Medulla oblongata (tissue), 1 donor: Measurements from ENCODE around the gene SLC28A2.
"Not testable (repeated sequence)": the region's sequence is repeated elsewhere in the genome, so short reads cannot be mapped to it uniquely, and the experiment has no call there.

Source experiments
- DNase-seq: peaks from one replicate; pipeline ENCODE4 v3.0.0-alpha.2; 2015; ENCODE audit errors: extremely low spot score

SLC28A2 gene, protein sequence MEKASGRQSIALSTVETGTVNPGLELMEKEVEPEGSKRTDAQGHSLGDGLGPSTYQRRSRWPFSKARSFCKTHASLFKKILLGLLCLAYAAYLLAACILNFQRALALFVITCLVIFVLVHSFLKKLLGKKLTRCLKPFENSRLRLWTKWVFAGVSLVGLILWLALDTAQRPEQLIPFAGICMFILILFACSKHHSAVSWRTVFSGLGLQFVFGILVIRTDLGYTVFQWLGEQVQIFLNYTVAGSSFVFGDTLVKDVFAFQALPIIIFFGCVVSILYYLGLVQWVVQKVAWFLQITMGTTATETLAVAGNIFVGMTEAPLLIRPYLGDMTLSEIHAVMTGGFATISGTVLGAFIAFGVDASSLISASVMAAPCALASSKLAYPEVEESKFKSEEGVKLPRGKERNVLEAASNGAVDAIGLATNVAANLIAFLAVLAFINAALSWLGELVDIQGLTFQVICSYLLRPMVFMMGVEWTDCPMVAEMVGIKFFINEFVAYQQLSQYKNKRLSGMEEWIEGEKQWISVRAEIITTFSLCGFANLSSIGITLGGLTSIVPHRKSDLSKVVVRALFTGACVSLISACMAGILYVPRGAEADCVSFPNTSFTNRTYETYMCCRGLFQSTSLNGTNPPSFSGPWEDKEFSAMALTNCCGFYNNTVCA

DNA sequence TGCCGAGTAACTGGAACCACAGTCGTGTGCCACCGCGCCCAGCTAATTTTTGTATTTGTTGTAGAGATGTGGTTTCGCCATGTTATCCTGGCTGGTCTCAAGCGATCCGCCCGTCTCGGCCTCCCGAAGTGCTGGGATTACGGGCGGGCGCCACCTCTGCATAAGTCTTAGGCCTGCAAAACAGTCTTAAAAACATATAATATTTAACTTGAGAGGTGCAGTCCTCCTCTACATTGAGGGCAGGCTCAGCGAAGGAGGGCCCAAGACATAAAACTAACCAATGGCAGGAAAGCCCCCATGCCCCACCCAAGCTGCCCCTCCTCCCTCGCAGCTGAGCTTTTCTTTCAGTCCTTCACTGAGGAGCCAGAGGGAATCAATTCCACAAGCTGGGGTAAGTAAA is at the start of gene SLC28A2:
TSS of gene SLC28A2 (plus strand) at position 347 of the 400 bp plus-strand sequence. CDS start 982 bp downstream, outside the sequence.
- no peak for DNase-seq

DNA sequence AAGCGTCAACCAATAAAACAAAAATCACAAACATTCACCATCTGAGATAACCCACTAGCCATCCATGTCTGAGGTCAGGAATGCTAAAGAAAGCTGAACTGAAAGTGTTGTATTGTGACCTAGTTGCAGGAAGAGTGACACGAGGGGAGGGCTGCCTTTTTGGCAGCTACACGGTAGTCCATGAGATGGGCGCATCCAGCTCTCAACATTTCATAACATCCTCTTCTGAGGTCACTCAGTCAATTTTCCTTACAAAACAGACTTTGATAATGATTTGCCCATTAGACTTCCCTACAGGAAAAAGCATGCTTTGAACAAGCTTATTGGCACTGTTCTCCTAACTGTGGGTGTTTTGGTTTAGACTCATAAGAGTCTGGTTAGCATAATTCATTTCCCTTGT is 48.9 kb upstream of the SLC28A2 start:
- peak; percentile 33 for DNase-seq

DNA sequence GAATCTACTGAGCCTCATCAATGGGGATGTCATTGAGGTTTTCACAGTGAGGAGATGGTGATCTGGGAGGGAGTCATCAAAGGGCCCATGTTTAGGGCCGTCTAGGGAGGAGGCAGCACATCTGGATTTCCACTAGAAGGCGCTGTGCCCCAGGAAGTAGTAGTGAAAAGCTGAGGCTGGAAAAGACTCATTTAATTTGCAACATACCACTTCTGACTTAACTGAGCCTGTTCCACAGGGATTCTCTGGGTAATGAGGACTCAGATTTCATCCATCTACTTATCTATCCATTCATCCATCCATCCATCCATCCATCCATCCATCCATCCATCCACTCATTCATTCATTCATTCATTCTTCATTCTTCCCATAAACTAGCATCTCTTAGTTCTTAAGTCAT is 46.8 kb upstream of the SLC28A2 start:
- peak; percentile 81 for DNase-seq

DNA sequence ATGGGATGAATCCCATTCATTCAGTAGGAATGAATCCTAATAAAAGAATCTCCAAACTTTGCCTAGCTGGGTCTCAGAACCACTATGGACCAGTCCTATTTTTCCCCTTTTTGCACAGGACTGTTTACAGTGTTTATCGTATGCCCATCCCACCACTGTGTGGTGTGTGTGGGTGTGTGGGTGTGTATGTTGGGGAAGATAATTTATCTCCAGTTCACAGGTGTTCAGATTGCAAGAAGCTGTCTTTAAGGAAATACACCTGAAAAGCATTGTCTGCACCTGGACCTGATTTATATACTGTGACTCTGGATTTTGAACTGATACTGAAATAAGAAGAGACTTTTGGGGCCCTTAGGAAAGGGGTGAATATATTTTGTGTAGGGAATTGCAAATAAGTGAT is 39.5 kb upstream of the SLC28A2 start:
- DNase-seq: no peak

DNA sequence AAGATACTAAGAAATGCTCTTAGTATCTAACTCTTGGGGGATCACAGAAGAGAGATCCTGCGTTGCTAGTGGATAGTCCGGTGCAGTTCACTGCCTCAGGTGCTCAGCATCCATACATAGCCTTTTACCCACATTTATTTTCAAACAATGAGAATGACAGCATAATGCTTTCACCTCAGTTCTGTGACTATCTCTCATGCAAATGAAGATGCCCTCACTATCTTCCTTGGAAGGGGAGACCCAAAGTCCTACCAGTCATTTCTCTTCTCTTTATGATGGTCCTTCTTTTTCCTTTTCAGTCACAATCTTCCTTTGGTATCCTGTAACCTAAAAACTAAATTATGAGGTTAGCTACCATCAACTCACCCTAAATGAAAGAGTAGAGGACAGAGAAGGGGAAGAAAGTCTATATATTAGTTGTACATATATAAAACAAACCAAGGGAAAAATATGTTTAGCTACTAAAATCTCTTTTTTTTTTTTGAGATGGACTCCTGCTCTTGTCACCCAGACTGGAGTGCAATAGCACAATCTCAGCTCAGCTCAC is 30.9 kb upstream of the SLC28A2 start:
- DNase-seq: no peak

DNA sequence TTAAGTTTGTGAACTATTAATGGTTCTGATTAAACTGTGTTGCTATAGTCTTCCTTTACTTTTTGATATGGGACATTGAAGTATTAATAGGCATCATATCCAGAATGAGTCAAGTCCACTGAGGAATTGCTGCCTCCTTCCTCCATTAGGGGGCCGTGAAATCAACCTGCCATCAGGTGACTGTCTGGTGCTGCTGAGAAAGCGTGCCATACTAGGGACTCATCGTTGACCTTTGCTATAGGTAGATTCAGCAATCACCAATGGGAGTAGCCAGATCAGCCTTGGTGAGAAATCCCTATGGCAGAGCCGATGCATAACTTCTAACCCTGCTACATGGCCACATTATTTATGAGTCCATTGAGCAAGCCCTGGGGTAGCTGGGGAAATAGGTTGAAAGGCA is 30.1 kb upstream of the SLC28A2 start:
- no peak for DNase-seq

DNA sequence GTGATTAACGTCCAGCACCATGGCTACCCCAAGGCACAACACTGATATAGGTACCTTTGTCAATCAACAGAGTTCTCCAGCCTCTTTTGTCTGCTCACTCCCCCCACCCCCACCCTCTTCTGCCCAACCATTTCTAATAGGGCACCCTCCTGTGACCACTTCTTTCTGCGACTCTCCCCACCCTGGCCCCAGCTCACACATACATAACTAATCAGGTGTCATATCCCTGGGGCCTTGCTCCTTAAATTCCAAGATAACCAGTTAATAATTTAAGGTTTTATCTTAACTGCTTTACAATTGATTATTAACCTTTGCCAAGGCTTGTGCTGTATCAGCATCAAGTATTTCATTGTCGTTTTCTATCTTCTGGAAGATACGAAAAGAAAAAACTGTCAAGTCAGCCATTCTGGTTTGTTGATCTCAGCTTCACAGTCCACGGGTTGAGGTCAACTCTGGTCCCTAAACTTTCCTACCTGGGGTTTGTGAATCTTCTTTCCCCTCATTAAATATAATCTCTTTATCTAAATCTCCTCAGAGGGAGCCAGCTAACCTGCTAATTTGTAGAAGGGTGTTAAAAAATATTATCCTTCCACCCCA is 27.3 kb upstream of the SLC28A2 start:
- no peak for DNase-seq

DNA sequence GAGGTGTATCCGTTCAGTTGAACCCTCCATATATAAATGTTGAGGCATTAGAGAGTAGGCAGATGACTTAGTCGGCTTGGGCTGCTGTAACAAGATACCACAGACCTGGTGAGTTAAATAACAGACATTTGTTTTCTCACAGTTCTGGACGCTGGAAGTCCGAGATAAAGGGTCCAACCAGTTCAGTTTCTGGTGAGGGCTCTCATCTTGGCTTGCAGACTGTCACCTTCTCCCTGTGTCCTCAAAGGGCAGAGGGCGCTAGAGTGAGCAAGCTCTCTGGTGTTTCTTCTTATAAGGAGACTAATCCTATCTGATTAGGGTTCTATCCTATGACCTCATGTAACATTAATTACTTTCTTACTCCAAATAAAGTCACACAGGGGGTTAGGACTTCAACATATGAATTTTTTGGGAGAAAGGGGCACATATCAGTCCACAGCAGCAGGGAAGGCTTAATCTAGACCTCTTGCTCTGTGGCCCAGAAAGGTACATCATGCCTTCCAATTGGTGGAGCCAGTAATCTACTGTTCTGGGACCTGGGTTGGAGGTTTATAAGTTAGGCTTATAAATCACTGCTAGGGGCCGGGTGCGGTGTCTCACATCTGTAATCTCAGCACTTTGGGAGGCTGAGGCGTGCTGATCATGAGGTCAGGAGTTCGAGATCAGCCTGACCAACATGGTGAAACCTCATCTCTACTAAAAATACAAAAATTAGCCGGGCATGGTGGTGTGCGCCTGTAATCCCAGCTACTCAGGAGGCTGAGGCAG is 26.3 kb upstream of the SLC28A2 start:
- no peak for DNase-seq

DNA sequence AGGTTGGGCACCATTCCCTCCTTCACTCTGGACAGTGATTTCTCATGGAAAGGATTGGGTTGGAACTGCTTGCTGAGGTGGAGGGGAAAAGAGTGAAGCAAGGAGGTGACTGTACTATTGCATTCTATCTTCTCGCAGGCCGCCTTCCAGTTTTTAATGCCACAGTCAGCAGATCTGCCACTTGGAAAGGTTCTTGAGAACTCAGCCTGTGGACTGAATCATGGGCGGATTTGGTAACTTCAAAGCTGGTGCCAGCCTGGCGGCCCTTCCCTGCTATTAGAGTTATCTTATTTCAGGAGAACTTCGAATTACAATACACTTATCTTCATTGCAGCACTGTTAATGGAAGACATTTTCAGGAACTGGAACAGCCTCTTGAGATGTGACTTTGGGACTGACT is 23.1 kb upstream of the SLC28A2 start:
- no peak for DNase-seq

DNA sequence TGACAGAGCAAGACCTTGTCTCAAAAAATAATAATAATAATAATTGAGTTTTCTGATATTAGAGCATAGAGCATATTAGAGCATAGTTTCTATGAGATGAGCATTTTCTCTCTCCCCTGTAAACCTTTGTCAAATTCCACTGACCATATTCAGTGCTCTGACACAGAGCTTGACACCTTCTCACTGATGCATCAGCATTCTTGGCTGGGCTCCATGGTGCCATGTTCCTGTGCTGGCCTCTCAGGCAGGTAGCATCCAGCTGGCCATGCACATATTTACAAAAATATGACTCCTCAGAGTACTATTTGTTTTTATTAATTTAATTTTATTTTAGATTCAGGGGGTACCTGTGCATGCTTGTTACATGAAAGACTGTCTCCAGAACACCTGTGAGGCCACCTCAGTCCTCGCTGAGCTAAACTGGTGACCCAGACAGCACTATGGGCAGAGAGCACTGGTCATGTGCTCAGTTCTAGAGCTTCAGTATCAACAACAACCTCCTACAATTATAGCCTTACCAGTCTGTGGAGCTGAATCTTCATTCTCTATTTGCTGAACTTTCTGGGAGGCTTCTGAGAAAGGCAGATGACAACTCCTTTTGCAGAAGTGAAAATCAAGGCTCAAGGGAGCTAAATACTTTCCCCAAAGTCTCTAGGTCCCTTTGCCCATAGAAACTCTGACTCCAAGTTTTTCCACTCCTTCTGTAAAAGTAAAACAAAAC is 21.6 kb upstream of the SLC28A2 start:
- peak; percentile 4 for DNase-seq

DNA sequence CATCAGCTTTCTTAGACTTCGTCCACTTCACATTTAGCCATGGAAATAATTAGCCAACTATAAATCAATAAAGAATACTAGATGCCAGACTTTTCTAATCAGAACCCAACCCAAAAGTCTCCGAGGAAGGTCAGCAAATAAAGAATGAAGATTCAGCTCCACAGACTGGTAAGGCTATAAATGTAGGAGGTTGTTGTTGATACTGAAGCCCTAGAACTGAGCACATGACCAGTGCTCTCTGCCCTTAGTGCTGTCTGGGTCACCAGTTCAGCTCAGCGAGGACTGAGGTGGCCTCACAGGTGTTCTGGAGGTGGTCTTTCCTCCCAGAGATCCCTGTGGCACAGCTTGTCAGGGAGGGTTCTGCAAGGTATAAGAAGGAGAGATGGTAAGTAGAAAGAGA is 20.9 kb upstream of the SLC28A2 start:
- DNase-seq: no peak

DNA sequence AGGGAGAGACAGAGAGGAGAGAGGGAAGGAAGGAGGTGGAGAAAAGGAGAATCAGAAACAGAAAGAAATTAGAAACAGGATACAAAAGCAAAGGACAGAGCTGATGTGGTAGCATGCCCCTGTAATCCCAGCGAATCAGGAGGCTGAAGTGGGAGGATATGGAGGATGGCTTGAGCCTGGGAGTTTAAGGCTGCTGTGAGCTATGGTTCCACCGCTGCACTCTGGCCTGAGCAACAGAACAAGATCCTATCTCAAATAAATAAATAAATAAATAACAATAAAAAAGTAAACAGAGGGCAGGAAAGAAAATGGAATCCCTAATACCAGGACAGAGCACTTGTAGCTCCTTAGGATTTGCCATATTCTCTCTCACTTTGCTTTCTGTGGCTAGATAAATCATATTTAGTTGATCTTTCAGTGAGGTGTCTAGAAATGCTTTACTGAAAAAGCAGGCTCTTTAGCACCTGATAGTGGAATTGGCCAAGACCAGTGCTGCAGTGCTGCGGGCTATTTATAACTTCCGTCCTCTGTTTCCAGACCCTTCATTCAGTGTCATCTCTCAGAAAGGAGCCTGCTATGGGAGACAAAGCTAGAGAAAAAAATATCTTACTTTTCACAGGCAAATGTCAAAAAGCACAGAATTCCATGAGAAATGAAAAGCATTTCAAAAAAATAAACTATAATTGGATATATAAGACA is 20.0 kb upstream of the SLC28A2 start:
- no peak for DNase-seq

DNA sequence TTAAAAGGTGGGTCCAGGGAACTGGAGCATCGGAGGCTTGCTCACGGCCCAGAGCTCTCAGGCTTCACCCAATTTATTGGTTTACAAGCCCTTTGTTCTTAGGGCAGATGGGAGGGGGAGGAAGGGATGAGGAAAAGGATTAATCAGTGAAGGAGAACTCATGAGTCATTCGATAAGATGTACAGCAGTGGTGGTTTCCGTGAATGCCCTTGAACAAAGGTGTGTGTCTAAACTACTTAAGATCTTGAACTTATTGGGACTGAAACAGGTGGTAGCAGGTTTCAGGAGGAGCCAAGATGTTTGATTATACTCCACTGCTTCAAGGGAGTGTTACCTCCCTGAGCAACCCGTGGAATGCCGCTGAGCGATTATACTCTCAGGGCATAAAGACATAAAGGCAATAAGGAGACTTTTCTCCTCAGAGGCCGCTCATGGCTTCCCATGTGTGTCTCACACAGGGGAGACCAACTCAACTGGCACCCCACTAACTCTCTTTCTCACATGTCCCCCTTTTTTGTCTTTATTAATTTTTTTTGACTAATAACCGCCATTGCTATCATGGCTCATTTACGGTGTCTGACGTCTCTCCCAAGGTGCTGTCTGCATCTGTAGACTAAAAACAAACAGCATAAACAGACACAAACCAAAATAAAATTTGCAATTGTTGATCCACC is 17.3 kb upstream of the SLC28A2 start:
- DNase-seq: no peak

DNA sequence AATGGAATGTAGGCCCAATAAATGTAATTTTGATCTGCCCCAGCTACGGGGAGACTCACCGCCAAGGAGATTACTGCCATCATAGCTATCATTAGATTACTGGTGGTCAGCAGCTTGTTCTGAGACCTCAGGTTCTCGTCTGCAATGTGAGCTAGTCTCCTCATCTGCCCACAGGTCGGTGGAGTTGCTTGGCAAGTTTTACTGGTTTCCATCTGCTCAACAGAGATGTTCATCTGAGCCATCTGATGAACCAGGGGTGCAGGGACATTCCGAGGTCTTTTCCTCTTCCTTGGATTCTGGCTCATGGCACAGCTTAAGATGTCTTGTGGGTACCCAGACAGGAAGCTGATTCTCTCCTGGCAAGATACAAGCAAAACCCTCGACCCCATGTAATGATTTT is 15.2 kb upstream of the SLC28A2 start:
- not testable (repeated sequence) for DNase-seq

DNA sequence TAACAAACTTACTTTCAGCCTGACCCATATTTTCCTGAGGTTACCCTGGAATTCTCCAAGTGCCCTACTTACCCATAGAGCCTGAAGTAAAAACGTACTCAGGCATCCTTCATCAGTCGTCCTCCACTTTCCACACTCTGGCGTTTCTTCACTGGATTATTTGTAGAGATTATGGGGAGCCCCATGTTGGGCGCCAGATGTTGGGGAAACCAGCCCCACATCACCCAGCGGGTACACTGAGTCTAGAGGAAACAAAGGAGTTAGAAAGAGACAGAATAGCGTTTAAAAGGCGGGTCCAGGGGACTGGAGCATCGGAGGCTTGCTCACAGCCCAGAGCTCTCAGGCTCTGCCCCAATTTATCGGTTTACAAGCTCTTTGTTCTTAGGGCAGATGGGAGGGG is 9.7 kb upstream of the SLC28A2 start:
- DNase-seq: no peak

DNA sequence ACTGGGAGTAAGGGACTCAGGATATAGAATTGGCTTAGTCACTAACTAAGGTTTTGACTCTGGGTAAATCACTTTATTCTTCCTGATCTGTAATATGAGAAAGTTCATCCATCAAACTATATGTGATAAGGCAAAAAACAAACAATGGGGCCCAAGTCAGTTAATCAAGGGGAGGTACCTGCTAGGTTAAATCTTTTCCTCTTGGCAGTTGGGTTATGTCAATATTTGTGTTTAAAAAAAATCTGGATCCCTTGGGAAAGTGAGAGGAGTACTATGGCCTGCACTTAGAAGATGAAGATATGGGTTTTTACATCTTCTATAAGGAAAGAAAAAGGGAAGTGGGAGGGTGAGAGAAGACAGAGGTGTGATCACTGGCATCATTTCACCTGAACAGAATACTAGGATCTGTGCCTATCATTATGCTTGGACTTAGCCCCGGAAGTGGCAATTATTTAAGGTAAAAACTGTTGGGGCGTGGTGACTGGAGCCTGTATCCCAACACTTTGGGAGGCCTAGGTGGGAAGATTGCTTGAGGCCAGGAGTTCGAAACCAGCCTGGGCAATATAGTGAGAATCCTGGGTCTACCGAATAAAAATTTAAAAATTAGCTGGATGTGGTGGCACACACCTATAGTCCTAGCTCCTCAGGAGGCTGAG is 2.8 kb upstream of the SLC28A2 start:
- no peak for DNase-seq

DNA sequence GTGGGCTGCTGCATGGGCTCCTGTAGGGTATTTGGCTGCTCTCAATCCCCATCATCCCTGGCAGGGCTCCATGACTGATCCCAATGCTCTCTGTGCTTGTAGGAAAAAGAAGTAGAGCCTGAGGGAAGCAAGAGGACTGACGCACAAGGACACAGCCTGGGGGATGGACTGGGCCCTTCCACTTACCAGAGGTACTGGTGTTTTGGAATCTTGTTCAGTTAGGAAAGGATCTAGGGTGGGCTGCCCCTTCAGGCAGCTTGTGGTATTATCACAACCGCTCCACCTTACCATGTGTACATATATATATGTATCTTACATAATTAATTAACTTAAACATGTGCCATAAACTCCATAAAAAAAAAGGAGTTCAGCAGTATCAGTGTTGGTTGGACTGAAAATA is 1.3 kb downstream of the SLC28A2 start:
- DNase-seq: no peak

DNA sequence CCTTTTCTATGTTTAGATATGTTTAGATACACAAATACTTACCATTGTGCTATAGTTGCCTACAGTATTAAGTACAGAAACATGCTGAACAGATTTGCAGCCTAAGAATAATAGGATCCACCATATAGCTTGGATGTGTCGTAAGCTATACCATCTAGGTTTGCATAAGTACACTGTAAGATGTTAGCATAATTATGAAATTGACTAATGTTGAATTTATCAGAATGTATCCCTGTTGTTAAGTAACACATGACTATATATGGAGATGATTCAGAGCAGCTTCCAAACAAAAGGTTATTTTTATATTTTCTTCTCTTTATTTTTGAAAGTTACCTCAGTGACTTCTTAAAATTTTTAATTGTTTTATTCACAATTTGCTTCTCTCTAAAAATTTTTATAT is 2.4 kb downstream of the SLC28A2 start:
- no peak for DNase-seq

DNA sequence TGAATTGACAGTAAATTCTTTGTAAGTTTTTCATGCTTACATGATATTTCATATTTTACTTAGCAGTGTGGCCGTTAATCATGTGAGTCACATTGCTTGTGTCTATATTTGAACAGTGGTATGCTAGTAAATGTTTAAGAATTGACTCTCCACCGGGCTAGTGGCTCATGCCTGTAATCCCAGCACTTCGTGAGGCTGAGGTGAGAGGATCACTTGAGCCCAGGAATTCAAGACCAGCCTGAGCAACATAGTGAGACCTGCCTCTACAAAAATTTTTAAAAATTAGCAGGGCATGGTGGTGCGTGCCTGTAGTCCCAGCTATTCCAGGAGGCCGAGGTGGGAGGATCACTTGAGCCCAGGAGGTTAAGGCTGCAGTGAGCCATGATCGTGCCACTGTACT is 2.8 kb downstream of the SLC28A2 start:
- DNase-seq: not testable (repeated sequence)

DNA sequence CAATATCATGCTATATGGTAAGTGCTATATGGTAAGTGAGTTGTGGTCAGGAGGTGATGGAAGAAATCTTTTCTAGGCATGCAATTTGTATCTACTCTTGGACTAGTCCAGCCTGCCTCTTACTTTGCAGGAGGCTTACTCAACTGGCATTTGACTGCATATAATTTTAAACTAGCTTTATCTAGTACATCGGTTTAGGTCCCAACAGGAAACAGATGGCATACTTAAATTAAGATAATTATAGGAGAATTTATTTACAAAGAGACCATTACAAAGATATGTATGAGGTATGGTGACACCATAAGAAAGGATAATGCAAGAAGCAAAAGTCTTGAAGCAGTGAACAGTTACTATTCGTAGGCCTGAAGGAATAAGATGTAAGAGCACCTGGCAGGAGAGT is 7.8 kb downstream of the SLC28A2 start:
- no peak for DNase-seq
